IMR-90 (cell line): Measurements from ENCODE around the gene AGR3. TPM values are rescaled to one million over a fixed set of nuclear protein-coding genes. Genes with fewer than 3 reads are reported as not detected.

Experiments
- ATAC-seq: fragments of 200-7000 bp; cut with Tn5 transposase; 2 replicates; pipeline ENCODE4 v1.9.1; 2020; ENCODE audit warnings: low read depth, mild to moderate bottlenecking, moderate library complexity
- BruUV-seq: library from RNA; stranded (reverse); fragments of 400-500 nt; replicated peaks from 2 replicates; lab custom pipeline; 2021; lab: Mats Ljungman, UMichigan
- CTCF ChIA-PET: fragments of 300-600 bp; formaldehyde crosslinking; extraction: SDS; loops from one replicate; lab custom pipeline; 2021; ENCODE audit warnings: antibody characterized with exemption; lab: Yijun Ruan, JAX
- POLR2A ChIA-PET: fragments of 300-600 bp; sonication (Branson Sonifier 250); formaldehyde crosslinking; loops from one replicate; lab custom pipeline; 2022; ENCODE audit warnings: antibody characterized with exemption; ENCODE audit not compliant: unreplicated experiment; lab: Charles Lee
- DNase-seq: peaks from one replicate; pipeline ENCODE4 v3.0.0; 2013
- H2AFZ ChIP-seq: replicated peaks from 2 replicates; pipeline ENCODE3; 2013; ENCODE audit warnings: low read length, mild to moderate bottlenecking; ENCODE audit not compliant: poor library complexity
- H2AK5ac ChIP-seq: 2 replicates; pipeline ENCODE4 v1.6.1; 2013; ENCODE audit warnings: low read depth, low read length, inconsistent platforms
- H2AK9ac ChIP-seq: replicated peaks from 2 replicates; pipeline ENCODE3; 2013; ENCODE audit warnings: mild to moderate bottlenecking, low read depth, low read length, moderate library complexity; ENCODE audit not compliant: poor library complexity
- H2BK120ac ChIP-seq: 2 replicates; pipeline ENCODE4 v1.6.1; 2013; ENCODE audit warnings: low read depth, low read length, inconsistent platforms
- H2BK15ac ChIP-seq: 3 replicates; pipeline ENCODE4 v1.6.1; 2013; ENCODE audit warnings: low read depth, low read length, inconsistent platforms
- H2BK20ac ChIP-seq: 2 replicates; pipeline ENCODE4 v1.6.1; 2013; ENCODE audit warnings: low read depth, mild to moderate bottlenecking, inconsistent platforms, low read length, moderate library complexity
- H2BK5ac ChIP-seq: 2 replicates; pipeline ENCODE4 v1.6.1; 2013; ENCODE audit warnings: mild to moderate bottlenecking, low read depth, low read length, inconsistent platforms; ENCODE audit not compliant: poor library complexity, severe bottlenecking
- H3K14ac ChIP-seq: replicated peaks from 2 replicates; pipeline ENCODE4 v1.6.1; 2013; ENCODE audit warnings: low read depth, low read length, inconsistent platforms
- H3K18ac ChIP-seq: 2 replicates; pipeline ENCODE4 v1.6.1; 2013; ENCODE audit warnings: low read depth, low read length, control low read depth
- H3K23ac ChIP-seq: 2 replicates; pipeline ENCODE4 v1.6.1; 2013; ENCODE audit warnings: low read depth, low read length, inconsistent platforms
- H3K27ac ChIP-seq: 2 replicates; pipeline ENCODE4 v1.5.1; 2013; ENCODE audit warnings: mild to moderate bottlenecking, control low read depth, low read length; ENCODE audit not compliant: insufficient read depth
- H3K27me3 ChIP-seq: 2 replicates; pipeline ENCODE4 v1.6.1; 2013; ENCODE audit warnings: low read length; ENCODE audit not compliant: control insufficient read depth, insufficient read depth
- H3K36me3 ChIP-seq: 2 replicates; pipeline ENCODE4 v1.6.1; 2013; ENCODE audit warnings: low read length, mixed read lengths; ENCODE audit not compliant: control insufficient read depth, insufficient read depth
- H3K4ac ChIP-seq: 2 replicates; pipeline ENCODE4 v1.6.1; 2013; ENCODE audit warnings: low read depth, low read length, inconsistent platforms
- H3K4me1 ChIP-seq: 2 replicates; pipeline ENCODE4 v1.6.1; 2013; ENCODE audit warnings: low read length, mixed read lengths; ENCODE audit not compliant: control insufficient read depth, insufficient read depth
- H3K4me2 ChIP-seq: 2 replicates; pipeline ENCODE4 v1.6.1; 2013; ENCODE audit warnings: low read depth, mild to moderate bottlenecking, control low read depth, low read length, moderate library complexity
- H3K4me3 ChIP-seq: 2 replicates; pipeline ENCODE4 v1.5.1; 2013; ENCODE audit warnings: low read depth, mild to moderate bottlenecking, control low read depth, low read length, moderate library complexity; ENCODE audit not compliant: insufficient read depth
- H3K56ac ChIP-seq: 2 replicates; pipeline ENCODE4 v1.6.1; 2013; ENCODE audit warnings: low read length, inconsistent platforms; ENCODE audit not compliant: insufficient read depth; ENCODE audit errors: extremely low read depth
- H3K79me1 ChIP-seq, 2 experiments: 2 replicates each; pipeline ENCODE4 v1.6.1; 2013; ENCODE audit warnings: low read length in 2 of 2, inconsistent platforms in 1 of 2, low read depth in 1 of 2
- H3K9ac ChIP-seq: 2 replicates; pipeline ENCODE4 v1.6.1; 2013; ENCODE audit warnings: low read depth, low read length, control low read depth
- H3K9me1 ChIP-seq: 2 replicates; pipeline ENCODE4 v1.6.1; 2013; ENCODE audit warnings: low read length, inconsistent platforms; ENCODE audit not compliant: insufficient read depth
- H3K9me3 ChIP-seq: 2 replicates; pipeline ENCODE4 v1.6.1; 2013; ENCODE audit warnings: low read length; ENCODE audit not compliant: control insufficient read depth, insufficient read depth
- H4K20me1 ChIP-seq: 2 replicates; pipeline ENCODE4 v1.6.1; 2013; ENCODE audit warnings: low read length, inconsistent platforms; ENCODE audit not compliant: insufficient read depth
- H4K5ac ChIP-seq: 2 replicates; pipeline ENCODE4 v1.6.1; 2013; ENCODE audit warnings: mild to moderate bottlenecking, low read depth, low read length, control low read depth
- H4K8ac ChIP-seq, 2 experiments: 2 replicates each; pipeline ENCODE4 v1.6.1; 2013; ENCODE audit warnings: low read depth in 2 of 2, low read length in 2 of 2, control low read depth in 1 of 2, inconsistent platforms in 1 of 2
- H4K91ac ChIP-seq: 2 replicates; pipeline ENCODE4 v1.6.1; 2013; ENCODE audit warnings: low read depth, low read length, inconsistent platforms; ENCODE audit not compliant: insufficient read depth
- BHLHE40 ChIP-seq: fragments of 150-350 bp; IDR thresholded peaks from 2 replicates; pipeline ENCODE4 v1.6.1; 2016; ENCODE audit warnings: mild to moderate bottlenecking, low read depth, low read length
- CTCF ChIP-seq: conservative IDR thresholded peaks from 2 replicates; pipeline ENCODE4 v1.5.1; 2012; ENCODE audit warnings: mild to moderate bottlenecking, low read depth, low read length, improper control_type of control experiment
- FOS ChIP-seq: fragments of 150-350 bp; IDR thresholded peaks from 2 replicates; pipeline ENCODE4 v1.6.1; 2016; ENCODE audit warnings: low read depth, low read length
- RFX5 ChIP-seq: IDR thresholded peaks from 2 replicates; pipeline ENCODE4 v1.8.0; 2012; ENCODE audit warnings: low read depth, mild to moderate bottlenecking, low read length, moderate library complexity
- WGBS, 2 experiments: methylation state at CpG; one replicate each; pipeline versions ENCODE4 v1.1.5 to v1.1.7; 2013; ENCODE audit warnings: missing lambda C conversion rate in 2 of 2; ENCODE audit not compliant: insufficient read length in 1 of 2; ENCODE audit errors: extremely low coverage in 2 of 2; 5-methylcytosine and 5-hydroxymethylcytosine counted together
- dilution Hi-C: fragments of 300-500 bp; cut with HindIII; formaldehyde crosslinking; loops from one replicate; pipeline ENCODE4 v1.14.3; 2018; ENCODE audit warnings: low sequenced_read_pairs; ENCODE audit not compliant: unreplicated experiment
- in situ Hi-C: fragments of 300-500 bp; cut with MboI; formaldehyde crosslinking; loops from 3 replicates; pipeline ENCODE4 v1.14.3; 2019; ENCODE audit warnings: low sequenced_read_pairs, inconsistent platforms, mixed read lengths
- intact Hi-C: fragments of 100-400 bp; cut with micrococcal nuclease; formaldehyde crosslinking; loops from 2 replicates; pipeline ENCODE4 v1.10.0; 2022
- polyA plus RNA-seq, 3 experiments: library from polyadenylated mRNA; depleted of rRNA; stranded (reverse); fragments of >200 nt; gene quantifications; 2 replicates each; pipeline ENCODE4 v1.2.3, GENCODE V29; 2012; ENCODE audit warnings: low replicate concordance in 1 of 3
- total RNA-seq: library from RNA; depleted of rRNA; stranded (reverse); fragments of >200 nt; gene quantifications from 2 replicates; pipeline ENCODE4 v1.2.3, GENCODE V29; 2012

The AGR3 gene
- total and polyA plus RNA-seq, 2 of the 4 experiments (the other 2 are of a cell fraction), result not detected

GRCh38 chr7:16916105-16916639, 34.4 kb upstream of the AGR3 start:
- H3K27me3 ChIP-seq, result no peaks in the 10 kb centered on the region
- ChIA-PET CTCF (interaction anchor here (1.0 to 2.5 kb wide), 2 partner anchors 24 to 485 kb away, joined by 3 to 13 read pairs; no protein-coding TSS in a partner anchor), POLR2A (no interaction called here)
- peak overlapping the region in 1 of 2 experiments; percentile 50; a peak in 2 of 4 replicates for H4K8ac ChIP-seq
- in situ Hi-C loops (loop anchor here (10.0 to 25.0 kb wide), 4 partner anchors 221 to 1421 kb away; no protein-coding TSS in a partner anchor), intact Hi-C loops (loop anchor here (5.0 to 10.0 kb wide), 3 partner anchors 269 to 491 kb away; partner anchors contain the start of genes ANKMY2, BZW2 and CRPPA), dilution Hi-C loops (no loop called here)
- H3K18ac ChIP-seq, result peak overlapping the region; percentile 79; the same call in 1 of the 2 replicates
- no peak overlapping the region for H2AK9ac ChIP-seq
- H4K91ac ChIP-seq, result peak overlapping the region; percentile 70; the same call in 1 of the 2 replicates
- TF ChIP-seq FOS (peak; percentile 68), CTCF (no peak), BHLHE40 (peak; percentile 83), RFX5 (no peak)
- no peak overlapping the region for H3K23ac ChIP-seq
- no peaks in the 10 kb centered on the region for H3K36me3 ChIP-seq
- peak overlapping the region; percentile 74 for H2BK20ac ChIP-seq
- no CpG with 5 or more reads among the region's 1 CpG for WGBS, 2 experiments
- ATAC-seq (peak; percentile 79), DNase-seq (peak; percentile 89)
- BruUV-seq, result no TSS peak
- H2BK15ac ChIP-seq, result 0 out of 3 replicates have a peak overlapping the region, but pooled peaks have one; percentile 2
- H3K9me1 ChIP-seq, result peaks cover 3% of the 10 kb centered on the region; the same call in 1 of the 2 replicates
- peak overlapping the region; percentile 67; the same call in 1 of the 2 replicates for H3K4me2 ChIP-seq
- no peak overlapping the region for H3K9ac ChIP-seq
- peaks cover 7% of the 10 kb centered on the region; the same call in 1 of the 2 replicates for H3K4me1 ChIP-seq
- H2AFZ ChIP-seq, result peak overlapping the region; percentile 33
- peak overlapping the region; percentile 39 for H3K4ac ChIP-seq
- H3K14ac ChIP-seq, result no peak overlapping the region
- no peak overlapping the region for H2AK5ac ChIP-seq
- H3K56ac ChIP-seq, result no peak overlapping the region
- H3K79me1 ChIP-seq, result no peaks in the 10 kb centered on the region
- no peaks in the 10 kb centered on the region; the same call in 1 of the 2 replicates for H4K20me1 ChIP-seq
- H3K27ac ChIP-seq, result no peak overlapping the region
- no peak overlapping the region for H3K4me3 ChIP-seq
- peak overlapping the region; percentile 56; the same call in 1 of the 2 replicates for H4K5ac ChIP-seq
- peak overlapping the region; percentile 68 for H2BK120ac ChIP-seq
- H3K9me3 ChIP-seq, result no peaks in the 10 kb centered on the region
- H2BK5ac ChIP-seq, result peak overlapping the region; percentile 82
